Measurements from ENCODE around the gene MPP4.

MPP4 gene

GRCh38 chr2:201622306-201622970 is 76.0 kb downstream of the MPP4 start:
- peak; percentile 33 for DNase-seq (ENCODE audit: low read depth)

GRCh38 chr2:201621293-201621999 is 77.0 kb downstream of the MPP4 start:
- no peak for DNase-seq (ENCODE audit: low read depth)

GRCh38 chr2:201618744-201619662 is 79.4 kb downstream of the MPP4 start:
- peak; percentile 42 for DNase-seq (ENCODE audit: low read depth)

GRCh38 chr2:201608021-201608420 is 90.4 kb downstream of the MPP4 start:
- no peak for DNase-seq (ENCODE audit: low read depth)

- no peak for DNase-seq (ENCODE audit: low read depth)
Measured at GRCh38 chr2:201607568-201607967, 90.9 kb downstream of the MPP4 start.

GRCh38 chr2:201600906-201601305 is 97.5 kb downstream of the MPP4 start:
- peak; percentile 35 for DNase-seq (ENCODE audit: low read depth)

- DNase-seq (ENCODE audit: low read depth), result peak; percentile 7
Measured at GRCh38 chr2:201597397-201597796, 101.0 kb downstream of the MPP4 start.

All from amniotic epithelial cell (primary cell).